Erythroblast (primary cell): ENCODE measurements around the gene POU2F1.

ENCODE experiments used
- DNase-seq, 2 experiments: peaks; one replicate each; lab custom pipeline; 2025; lab: John Stamatoyannopoulos, UW
- GATA1 ChIP-seq: IDR thresholded peaks from 2 replicates; pipeline ENCODE4 v1.6.1; 2011; ENCODE audit warnings: low read depth, mild to moderate bottlenecking, control low read depth, low read length, moderate library complexity
- POLR2A ChIP-seq: IDR thresholded peaks from 2 replicates; pipeline ENCODE4 v1.6.1; 2011; ENCODE audit warnings: mild to moderate bottlenecking, low read length

Gene POU2F1

DNA sequence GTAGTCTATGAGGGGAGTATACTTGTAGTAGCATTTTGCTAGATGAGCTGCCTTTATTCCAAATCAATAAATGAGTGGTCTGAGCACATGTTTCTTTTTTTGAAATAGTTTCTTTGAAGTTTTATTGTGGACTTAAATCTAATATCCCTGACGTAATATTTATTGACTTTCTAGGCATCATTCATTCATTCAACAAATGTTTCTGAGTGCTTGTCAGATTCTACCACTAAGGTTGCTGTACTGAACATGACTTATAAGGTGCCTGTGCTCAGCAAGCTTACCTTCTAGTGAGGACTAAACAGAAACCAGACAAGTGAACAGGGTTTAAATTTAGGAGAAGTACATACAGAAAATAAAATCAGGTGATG lies 68.4 kb downstream of the POU2F1 start:
- DNase-seq = no peak
- TF ChIP-seq POLR2A (no peak), GATA1 (no peak)

GRCh38 chr1:167289966-167290365 lies 69.3 kb downstream of the POU2F1 start:
- DNase-seq = no peak
- TF ChIP-seq POLR2A (no peak), GATA1 (no peak)

- TF ChIP-seq POLR2A (no peak), GATA1 (no peak)
- DNase-seq = no peak
These were observed 71.0 kb downstream of the POU2F1 start for GRCh38 chr1:167291539-167292185.

DNA sequence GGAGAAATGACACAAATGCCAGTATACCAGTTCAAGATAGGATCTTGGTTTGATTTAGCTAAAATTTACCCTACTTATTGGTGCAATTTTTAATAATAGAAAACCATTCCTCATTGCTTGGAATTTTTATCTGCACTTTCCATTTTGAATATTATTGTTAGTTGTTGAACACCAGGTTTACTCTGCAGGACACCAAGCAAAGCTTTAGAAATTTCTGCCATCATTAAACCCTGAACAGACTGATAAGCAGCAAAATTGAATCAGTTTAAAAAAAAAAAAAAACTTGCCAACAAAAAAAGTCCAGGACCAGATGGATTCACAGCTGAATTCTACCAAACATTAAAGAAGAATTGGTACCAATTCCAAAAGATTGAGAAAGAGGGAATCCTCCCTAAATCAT lies 71.5 kb downstream of the POU2F1 start:
- DNase-seq = no peak
- no peak for TF ChIP-seq POLR2A
- TF ChIP-seq GATA1 = no peak

GRCh38 chr1:167293057-167293456 lies 72.4 kb downstream of the POU2F1 start:
- TF ChIP-seq GATA1 = no peak

GRCh38 chr1:167294528-167294927 lies 73.8 kb downstream of the POU2F1 start:
- DNase-seq = no peak
- TF ChIP-seq GATA1 (no peak), POLR2A (no peak)

More at GRCh38 chr1:167293057-167293456, 72.4 kb downstream of the POU2F1 start:
- no peak for DNase-seq

DNA sequence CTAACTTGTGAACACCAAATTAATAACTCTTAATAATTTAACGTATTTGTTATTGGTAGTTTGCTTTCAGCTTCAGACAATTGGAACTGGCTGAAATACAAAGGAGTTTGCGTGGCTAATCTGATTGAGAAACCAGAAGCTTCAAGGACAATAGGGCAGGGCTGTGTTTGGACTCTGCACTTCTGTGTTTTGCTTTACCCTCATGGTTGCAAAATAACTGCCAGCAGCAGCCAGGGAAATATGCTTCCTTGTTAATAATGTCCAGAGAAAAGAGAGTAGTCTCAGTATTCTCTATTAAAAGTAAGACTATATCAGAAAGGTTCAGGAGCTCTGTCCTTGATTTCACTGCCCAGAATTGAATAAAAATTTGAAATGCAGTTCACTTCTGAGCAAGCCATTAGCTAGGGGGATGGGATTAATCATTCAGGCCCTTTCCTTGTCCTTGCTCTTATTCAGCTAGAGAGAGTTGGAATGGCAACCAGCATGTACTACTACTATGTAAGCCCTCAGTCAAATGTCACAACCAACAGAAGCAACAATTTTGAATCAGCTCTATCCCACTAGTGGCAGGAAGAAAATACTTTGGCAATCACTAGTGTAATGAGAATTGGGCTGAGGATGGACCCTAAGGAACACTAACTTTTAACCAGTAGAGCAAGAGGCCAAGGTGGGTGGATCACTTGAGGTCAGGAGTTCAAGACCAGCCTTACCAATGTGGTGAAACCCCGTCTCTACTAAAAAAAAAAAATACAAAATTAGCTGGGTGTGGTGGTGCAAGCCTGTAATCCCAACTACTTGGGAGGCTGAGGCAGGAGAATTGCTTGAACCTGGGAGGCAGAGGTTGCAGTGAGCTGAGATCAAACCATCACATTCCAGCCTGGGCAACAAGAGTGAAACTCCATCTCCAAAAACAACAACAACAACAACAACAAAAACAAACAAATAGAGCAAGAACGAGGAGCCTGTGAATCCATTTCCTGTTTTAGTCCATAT lies 76.8 kb downstream of the POU2F1 start:
- TF ChIP-seq POLR2A (no peak), GATA1 (no peak)
- no peak for DNase-seq

- TF ChIP-seq GATA1 = no peak
- TF ChIP-seq POLR2A = no peak
- DNase-seq = no peak
These were observed 77.6 kb downstream of the POU2F1 start for GRCh38 chr1:167298325-167298724.

DNA sequence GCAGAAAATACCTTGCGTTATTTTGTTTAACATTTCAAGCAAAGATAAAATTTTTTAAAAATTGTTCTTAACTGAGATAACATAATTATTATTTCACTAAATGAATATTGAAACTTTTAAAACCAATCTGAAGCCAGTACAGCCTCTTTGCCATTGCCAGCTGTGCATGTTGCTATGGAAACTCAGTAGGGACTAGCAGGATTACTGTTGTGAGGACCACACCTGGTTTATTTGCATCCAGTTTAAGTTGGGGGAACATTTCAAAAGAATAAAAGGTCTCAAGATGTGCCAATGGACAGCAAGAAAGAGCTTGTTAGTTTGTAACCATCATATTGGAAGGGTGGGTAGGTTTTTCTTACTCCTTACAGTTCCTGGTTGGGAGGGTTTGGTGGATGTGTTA lies 80.7 kb downstream of the POU2F1 start:
- DNase-seq = no peak
- TF ChIP-seq GATA1 (no peak), POLR2A (no peak)

- DNase-seq = no peak
- no peak for TF ChIP-seq POLR2A
- TF ChIP-seq GATA1 = no peak
These were observed 83.5 kb downstream of the POU2F1 start for GRCh38 chr1:167304165-167304564.

- DNase-seq = no peak
- TF ChIP-seq POLR2A (no peak), GATA1 (no peak)
These were observed 84.5 kb downstream of the POU2F1 start for GRCh38 chr1:167305059-167305705.

- DNase-seq = no peak
- TF ChIP-seq POLR2A = no peak
- no peak for TF ChIP-seq GATA1
These were observed 85.1 kb downstream of the POU2F1 start for GRCh38 chr1:167305706-167306277.

DNA sequence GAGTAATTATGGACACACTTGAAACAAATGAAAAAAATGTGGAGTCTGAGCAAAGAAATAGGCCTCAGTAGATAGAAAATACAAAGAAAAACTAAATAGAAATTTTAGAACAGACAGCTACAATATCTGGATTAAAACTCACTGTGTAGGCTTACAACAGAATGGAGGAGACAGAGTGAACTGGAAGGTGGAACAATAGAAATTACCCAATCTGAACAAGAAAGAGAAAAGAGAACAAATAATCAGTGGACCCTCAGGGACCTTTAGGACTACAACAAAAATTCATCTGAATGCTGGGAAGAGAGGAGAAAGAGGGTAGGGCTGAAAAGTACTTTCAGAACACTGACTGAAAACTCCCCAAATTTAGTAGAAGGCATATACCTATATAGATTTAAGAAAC lies 90.0 kb downstream of the POU2F1 start:
- TF ChIP-seq POLR2A = no peak
- TF ChIP-seq GATA1 = no peak
- no peak for DNase-seq
